DMS153 (cell line): ENCODE results near the gene NLRC4.
"Not testable (repeated sequence)": the region's sequence is repeated elsewhere in the genome, so short reads cannot be mapped to it uniquely, and the experiment has no call there.

Experiments
- DNase-seq: peaks from one replicate; lab custom pipeline; 2025; lab: John Stamatoyannopoulos, UW

The NLRC4 gene, protein sequence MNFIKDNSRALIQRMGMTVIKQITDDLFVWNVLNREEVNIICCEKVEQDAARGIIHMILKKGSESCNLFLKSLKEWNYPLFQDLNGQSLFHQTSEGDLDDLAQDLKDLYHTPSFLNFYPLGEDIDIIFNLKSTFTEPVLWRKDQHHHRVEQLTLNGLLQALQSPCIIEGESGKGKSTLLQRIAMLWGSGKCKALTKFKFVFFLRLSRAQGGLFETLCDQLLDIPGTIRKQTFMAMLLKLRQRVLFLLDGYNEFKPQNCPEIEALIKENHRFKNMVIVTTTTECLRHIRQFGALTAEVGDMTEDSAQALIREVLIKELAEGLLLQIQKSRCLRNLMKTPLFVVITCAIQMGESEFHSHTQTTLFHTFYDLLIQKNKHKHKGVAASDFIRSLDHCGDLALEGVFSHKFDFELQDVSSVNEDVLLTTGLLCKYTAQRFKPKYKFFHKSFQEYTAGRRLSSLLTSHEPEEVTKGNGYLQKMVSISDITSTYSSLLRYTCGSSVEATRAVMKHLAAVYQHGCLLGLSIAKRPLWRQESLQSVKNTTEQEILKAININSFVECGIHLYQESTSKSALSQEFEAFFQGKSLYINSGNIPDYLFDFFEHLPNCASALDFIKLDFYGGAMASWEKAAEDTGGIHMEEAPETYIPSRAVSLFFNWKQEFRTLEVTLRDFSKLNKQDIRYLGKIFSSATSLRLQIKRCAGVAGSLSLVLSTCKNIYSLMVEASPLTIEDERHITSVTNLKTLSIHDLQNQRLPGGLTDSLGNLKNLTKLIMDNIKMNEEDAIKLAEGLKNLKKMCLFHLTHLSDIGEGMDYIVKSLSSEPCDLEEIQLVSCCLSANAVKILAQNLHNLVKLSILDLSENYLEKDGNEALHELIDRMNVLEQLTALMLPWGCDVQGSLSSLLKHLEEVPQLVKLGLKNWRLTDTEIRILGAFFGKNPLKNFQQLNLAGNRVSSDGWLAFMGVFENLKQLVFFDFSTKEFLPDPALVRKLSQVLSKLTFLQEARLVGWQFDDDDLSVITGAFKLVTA

DNA sequence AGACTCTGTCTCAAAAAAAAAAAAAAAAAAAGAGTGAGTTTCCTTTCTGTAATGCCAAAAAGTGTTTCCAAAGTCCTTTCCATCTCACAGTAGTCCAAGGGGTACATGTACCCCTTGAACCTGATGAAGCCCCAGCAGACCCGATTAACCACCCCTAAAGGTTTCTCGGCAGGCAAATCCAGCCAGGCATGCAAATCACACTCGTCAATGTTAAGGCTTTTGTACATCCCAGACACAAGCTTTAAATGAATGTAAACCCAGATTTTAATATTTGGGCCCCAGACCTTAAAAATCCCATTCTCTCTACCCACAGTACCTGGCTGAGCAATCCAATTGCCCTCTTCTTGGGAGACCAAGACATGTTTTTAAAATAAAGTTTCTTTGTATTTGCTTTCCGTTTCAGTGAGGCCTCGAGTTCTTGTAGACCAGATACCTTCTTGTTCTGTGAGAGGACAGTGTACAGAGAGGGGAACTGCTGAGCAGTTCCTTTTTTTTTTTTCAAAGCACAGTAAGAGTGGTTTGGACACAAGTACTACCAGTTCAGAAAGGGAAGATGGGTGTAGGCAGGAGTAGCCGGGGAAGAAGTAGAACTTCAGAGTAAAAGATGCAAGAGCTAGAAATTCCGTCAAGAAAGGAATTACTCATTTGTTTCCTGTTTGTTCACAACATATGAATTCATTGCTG, at the start of gene NLRC4:
Gene NLRC4 (minus strand): TSS at position 465 of the 684 bp plus-strand sequence. CDS start 8,111 bp downstream, outside the sequence.
- no peak for DNase-seq

DNA sequence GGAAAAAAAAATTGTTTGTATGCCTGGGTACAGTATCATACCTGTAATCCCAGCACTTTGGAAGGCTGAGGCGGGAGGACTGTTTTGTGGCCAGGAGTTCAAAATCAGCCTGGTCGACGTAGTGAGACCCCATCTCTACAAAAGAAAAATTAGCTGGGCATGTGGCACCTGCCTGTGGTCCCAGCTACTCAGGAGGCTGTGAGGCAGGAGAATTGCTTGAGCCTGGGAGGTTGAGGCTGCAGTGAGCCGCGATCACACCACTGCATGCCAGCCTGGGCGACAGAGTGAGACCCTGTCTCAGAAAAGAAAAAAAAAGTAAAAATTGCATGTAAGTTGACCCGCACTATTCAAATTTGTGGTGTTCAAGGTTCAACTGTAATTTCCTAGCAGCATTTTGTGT, 45.9 kb upstream of the NLRC4 start:
- DNase-seq = no peak

- not testable (repeated sequence) for DNase-seq
Measured at GRCh38 chr2:32293966-32294562, 29.4 kb upstream of the NLRC4 start.

GRCh38 chr2:32293493-32293892, 28.8 kb upstream of the NLRC4 start:
- not testable (repeated sequence) for DNase-seq

DNA sequence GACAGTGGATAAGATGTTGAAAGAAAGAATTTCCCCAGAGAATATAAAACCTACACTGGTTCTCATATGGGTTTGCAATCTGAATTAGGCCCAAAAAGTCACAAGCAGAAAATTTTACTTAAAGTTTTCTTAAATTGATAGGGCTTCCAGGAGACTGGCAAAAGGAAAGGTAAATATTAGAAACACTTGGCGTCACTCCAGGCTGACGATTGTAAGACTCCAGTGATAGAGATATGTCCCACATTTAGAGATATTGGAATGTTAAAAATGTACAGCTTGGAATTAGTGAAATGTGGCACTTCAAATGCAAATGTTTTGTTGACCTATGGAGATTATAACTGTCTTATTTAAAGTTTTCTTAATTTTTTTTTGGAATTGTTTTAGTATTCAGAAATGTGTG, 27.1 kb upstream of the NLRC4 start:
- no peak for DNase-seq

- DNase-seq = no peak
Measured at GRCh38 chr2:32290000-32290339, 25.3 kb upstream of the NLRC4 start.

DNA sequence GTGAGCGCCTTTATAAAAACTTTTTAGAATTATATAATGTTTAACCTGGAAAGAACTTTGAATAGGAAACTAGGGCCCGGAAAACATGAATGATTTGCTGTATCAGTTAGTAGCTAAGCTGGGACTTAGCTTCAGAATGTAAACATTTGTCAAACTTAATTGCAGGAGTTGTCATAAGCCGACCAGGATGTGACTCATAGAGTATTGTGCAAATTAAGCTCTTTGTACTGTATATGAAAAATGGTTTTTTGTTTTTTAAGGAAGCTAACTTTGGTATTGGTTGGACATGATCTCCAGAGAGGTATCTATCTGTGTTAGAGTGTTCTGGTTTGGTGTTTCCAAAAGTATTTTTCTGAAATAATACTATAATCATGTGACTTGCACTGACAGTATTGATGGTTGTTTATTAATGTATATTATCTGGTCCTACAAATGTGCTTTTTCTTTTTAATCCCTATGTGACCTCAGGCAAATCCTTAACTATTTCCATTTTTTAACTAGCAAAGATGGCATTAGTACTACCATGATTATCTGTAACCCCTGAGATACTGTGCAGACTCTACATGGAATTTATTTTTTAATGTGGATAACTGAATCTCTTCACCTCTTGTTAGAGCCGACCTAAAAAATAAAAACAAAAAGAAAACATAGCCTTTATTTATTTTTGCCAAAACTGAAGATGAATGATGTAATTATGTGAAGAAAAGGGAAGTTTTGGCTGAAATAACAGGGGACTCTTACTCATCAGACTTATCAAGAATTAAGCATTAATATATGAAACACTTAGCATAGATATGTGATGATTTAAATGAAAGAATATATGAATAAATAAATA, 24.7 kb upstream of the NLRC4 start:
- DNase-seq = no peak

DNA sequence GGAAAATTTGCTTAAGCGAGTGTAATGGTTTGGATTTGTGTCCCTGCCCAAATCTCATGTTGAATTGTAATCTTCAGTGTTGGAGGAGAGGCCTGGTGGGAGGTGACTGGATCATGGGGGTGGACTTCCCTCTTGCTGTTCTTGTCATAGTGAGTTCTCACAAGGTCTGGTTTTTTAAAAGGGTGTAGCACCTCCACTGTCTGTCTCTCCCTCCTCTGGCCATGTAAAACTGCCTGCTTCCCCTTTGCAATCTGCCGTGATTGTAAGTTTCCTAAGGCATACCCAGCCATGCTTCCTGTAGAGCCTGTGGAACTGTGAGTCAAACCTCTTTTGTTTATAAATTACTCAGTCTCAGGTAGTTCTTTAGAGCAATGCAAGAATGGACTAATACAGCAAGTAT, 19.6 kb upstream of the NLRC4 start:
- DNase-seq = no peak

GRCh38 chr2:32278478-32278853, 13.8 kb upstream of the NLRC4 start:
- DNase-seq = no peak

DNA sequence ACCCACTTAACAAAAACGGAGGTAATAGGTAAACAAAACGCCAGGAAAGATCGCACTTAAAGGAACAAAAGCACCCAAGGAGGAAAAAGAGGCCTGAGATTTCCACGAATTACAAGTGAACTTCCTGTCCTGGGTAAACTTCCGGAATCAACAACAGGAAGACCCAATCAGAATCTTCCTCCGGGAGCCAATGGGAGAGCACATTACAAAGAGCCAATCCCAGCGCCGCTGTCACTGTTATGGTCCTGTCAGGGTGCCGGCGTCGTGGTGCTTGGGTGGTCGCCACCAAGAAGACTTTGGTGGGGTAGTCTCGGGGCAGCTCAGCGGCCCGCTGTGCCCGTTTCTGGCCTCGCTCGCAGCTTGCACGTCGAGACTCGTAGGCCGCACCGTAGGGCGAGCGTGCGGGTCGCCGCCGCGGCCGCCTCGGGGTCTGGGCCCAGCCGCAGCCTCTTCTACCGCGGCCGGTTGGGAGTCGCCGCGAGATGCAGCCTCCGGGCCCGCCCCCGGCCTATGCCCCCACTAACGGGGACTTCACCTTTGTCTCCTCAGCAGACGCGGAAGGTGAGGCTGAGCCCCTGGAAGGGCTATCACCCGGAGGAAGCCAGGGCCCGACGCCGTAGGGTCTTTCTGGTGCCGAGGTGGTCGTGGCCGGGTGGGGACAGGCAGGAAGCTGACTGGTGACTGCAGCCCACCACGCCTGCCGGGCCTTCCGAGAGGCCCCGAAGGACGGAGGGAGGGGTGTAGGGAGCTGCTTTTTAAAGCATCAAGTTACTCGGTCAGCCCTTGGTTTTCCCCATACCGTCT, 13.2 kb upstream of the NLRC4 start, which contains the start of gene YIPF4:
Gene YIPF4 (plus strand): TSS at position 231 of the 804 bp plus-strand sequence. CDS start 252 bp downstream, at position 483.
- DNase-seq = peak; percentile 79

GRCh38 chr2:32277363-32277673, 12.6 kb upstream of the NLRC4 start:
- no peak for DNase-seq

DNA sequence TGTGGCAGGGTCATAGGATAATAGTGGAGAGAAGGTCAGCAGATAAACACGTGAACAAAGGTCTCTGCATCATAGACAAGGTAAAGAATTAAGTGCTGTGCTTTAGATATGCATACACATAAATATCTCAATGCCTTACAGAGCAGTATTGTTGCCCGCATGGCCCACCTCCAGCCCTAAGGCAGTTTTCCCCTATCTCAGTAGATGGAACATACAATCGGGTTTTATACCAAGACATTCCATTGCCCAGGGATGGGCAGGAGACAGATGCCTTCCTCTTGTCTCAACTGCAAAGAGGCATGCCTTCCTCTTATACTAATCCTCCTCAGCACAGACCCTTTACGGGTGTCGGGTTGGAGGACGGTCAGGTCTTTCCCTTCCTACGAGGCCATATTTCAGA, 11.1 kb upstream of the NLRC4 start:
- not testable (repeated sequence) for DNase-seq

DNA sequence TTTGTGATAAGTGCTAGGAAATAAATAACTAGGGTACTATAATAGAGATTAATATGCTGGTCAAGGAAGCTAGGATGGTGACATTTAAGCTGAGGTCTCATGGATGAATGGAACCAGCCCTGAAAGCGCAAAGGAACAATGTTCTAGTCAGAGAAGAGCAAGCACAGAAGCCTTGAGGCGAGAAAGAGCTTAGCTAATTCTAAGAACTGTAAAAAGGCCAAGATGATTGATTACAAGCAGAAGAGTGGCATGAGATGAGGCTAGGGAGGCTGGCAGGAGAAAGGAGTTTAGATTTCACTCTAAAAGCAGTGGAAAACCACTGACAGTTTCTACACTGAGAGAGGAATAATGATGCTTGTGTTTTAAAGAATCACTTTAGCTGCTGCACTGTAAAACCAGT, 9.6 kb upstream of the NLRC4 start:
- DNase-seq = no peak

GRCh38 chr2:32272279-32272678, 7.6 kb upstream of the NLRC4 start:
- DNase-seq = no peak

- DNase-seq = no peak
Measured at GRCh38 chr2:32271063-32271462, 6.4 kb upstream of the NLRC4 start.

GRCh38 chr2:32262105-32262504, 2.6 kb downstream of the NLRC4 start:
- no peak for DNase-seq

GRCh38 chr2:32260376-32260775, 4.3 kb downstream of the NLRC4 start:
- DNase-seq = no peak

GRCh38 chr2:32258242-32258641, 6.4 kb downstream of the NLRC4 start:
- no peak for DNase-seq

DNA sequence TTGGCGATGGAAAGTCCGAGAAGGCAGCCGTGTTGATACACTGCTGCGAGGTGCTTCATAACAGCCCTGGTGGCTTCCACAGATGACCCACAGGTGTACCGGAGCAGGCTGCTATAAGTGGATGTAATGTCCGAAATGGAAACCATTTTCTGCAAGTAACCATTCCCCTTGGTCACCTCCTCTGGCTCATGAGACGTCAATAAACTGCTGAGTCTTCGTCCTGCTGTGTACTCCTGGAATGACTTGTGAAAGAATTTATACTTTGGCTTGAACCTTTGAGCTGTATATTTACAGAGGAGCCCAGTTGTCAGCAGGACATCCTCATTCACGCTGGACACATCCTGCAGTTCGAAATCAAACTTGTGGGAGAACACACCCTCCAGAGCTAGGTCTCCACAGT, 14.4 kb downstream of the NLRC4 start:
- DNase-seq = no peak

DNA sequence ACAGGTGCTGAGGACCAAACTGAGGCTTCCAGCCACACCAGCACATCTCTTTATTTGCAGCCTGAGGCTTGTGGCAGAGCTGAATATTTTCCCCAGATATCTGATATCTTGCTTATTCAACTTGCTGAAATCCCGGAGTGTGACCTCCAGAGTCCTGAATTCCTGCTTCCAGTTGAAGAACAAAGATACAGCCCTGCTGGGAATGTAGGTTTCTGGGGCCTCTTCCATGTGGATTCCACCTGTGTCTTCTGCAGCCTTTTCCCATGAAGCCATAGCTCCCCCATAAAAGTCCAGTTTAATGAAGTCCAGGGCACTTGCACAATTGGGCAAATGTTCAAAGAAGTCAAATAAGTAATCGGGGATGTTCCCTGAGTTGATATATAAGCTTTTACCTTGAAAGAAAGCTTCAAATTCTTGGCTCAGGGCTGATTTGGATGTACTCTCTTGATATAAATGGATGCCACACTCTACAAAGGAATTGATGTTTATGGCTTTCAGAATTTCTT, 14.9 kb downstream of the NLRC4 start:
- no peak for DNase-seq
